WTC11 (cell line): ENCODE results near the gene PTPRN2. TPM values are rescaled to one million over a fixed set of nuclear protein-coding genes. Genes with fewer than 3 reads are reported as not detected.

Experiments used
- ATAC-seq: fragments of 200-7000 bp; cut with Tn5 transposase; 2 replicates; pipeline ENCODE4 v1.10.0; 2021; ENCODE audit warnings: mild to moderate bottlenecking, moderate library complexity
- CTCF ChIA-PET: fragments of 300-600 bp; sonication (Branson Sonifier 250); formaldehyde crosslinking; loops from one replicate; lab custom pipeline; 2021; ENCODE audit warnings: antibody characterized with exemption; lab: Charles Lee
- POLR2A ChIA-PET: fragments of 350-600 bp; sonication (Branson Sonifier 250); formaldehyde crosslinking; loops from one replicate; lab custom pipeline; 2021; ENCODE audit warnings: antibody characterized with exemption; lab: Charles Lee
- DNase-seq: peaks from one replicate; pipeline ENCODE4 v3.0.0; 2021; ENCODE audit warnings: low spot score
- H3K27ac Mint-ChIP-seq: 2 replicates; pipeline ENCODE4 v1.8.0; 2021; ENCODE audit warnings: mixed read lengths
- H3K27me3 Mint-ChIP-seq: 2 replicates; pipeline ENCODE4 v1.8.0; 2021; ENCODE audit warnings: low read depth, mild to moderate bottlenecking, moderate library complexity, mixed read lengths
- H3K36me3 Mint-ChIP-seq: 2 replicates; pipeline ENCODE4 v1.8.0; 2021; ENCODE audit warnings: mixed read lengths
- H3K4me1 Mint-ChIP-seq: 2 replicates; pipeline ENCODE4 v1.8.0; 2022; ENCODE audit warnings: mixed read lengths
- H3K4me3 Mint-ChIP-seq: 2 replicates; pipeline ENCODE4 v1.8.0; 2021; ENCODE audit warnings: mild to moderate bottlenecking, moderate library complexity, mixed read lengths
- H3K9me3 Mint-ChIP-seq: 2 replicates; pipeline ENCODE4 v1.8.0; 2021; ENCODE audit warnings: mixed read lengths
- ESRRA ChIP-seq: sonication (generic); formaldehyde crosslinking; IDR thresholded peaks from 2 replicates; pipeline ENCODE4 v1.8.1; 2022; ENCODE audit warnings: mild to moderate bottlenecking, missing genetic modification reagents, borderline replicate concordance
- FOXK1 ChIP-seq: sonication (generic); formaldehyde crosslinking; IDR thresholded peaks from 2 replicates; pipeline ENCODE4 v1.8.0; 2022; ENCODE audit warnings: mild to moderate bottlenecking, moderate library complexity, missing genetic modification reagents
- IRF2 ChIP-seq: sonication (generic); formaldehyde crosslinking; IDR thresholded peaks from 2 replicates; pipeline ENCODE4 v1.8.0; 2022; ENCODE audit warnings: low read depth, missing genetic modification reagents, borderline replicate concordance
- JAZF1 ChIP-seq: fragments of 250-450 bp; sonication (Bioruptor Pico); IDR thresholded peaks from 2 replicates; pipeline ENCODE4 v1.9.0; 2021; ENCODE audit warnings: moderate library complexity, mild to moderate bottlenecking, inconsistent platforms
- KAT7 ChIP-seq: sonication (generic); formaldehyde crosslinking; IDR thresholded peaks from 2 replicates; pipeline ENCODE4 v1.8.1; 2023; ENCODE audit warnings: missing genetic modification reagents, mild to moderate bottlenecking, borderline replicate concordance
- MAX ChIP-seq: sonication (generic); formaldehyde crosslinking; IDR thresholded peaks from 2 replicates; pipeline ENCODE4 v1.8.0; 2022; ENCODE audit warnings: mild to moderate bottlenecking, missing genetic modification reagents
- MLX ChIP-seq: sonication (generic); formaldehyde crosslinking; IDR thresholded peaks from 2 replicates; pipeline ENCODE4 v1.8.1; 2023; ENCODE audit warnings: mild to moderate bottlenecking, missing genetic modification reagents, moderate library complexity
- NFYB ChIP-seq: sonication (generic); formaldehyde crosslinking; conservative IDR thresholded peaks from 2 replicates; pipeline ENCODE4 v1.8.0; 2022; ENCODE audit warnings: low read depth, missing genetic modification reagents
- NR2C2 ChIP-seq: sonication (generic); formaldehyde crosslinking; IDR thresholded peaks from 2 replicates; pipeline ENCODE4 v1.8.0; 2022; ENCODE audit warnings: mild to moderate bottlenecking, missing genetic modification reagents
- OVOL2 ChIP-seq: fragments of 250-450 bp; sonication (Bioruptor Pico); IDR thresholded peaks from 2 replicates; pipeline ENCODE4 v1.9.0; 2021; ENCODE audit warnings: mild to moderate bottlenecking, borderline replicate concordance
- RELA ChIP-seq: sonication (generic); formaldehyde crosslinking; IDR thresholded peaks from 2 replicates; pipeline ENCODE4 v1.8.1; 2022; ENCODE audit warnings: missing genetic modification reagents, mild to moderate bottlenecking, borderline replicate concordance
- SP1 ChIP-seq: sonication (generic); formaldehyde crosslinking; conservative IDR thresholded peaks from 2 replicates; pipeline ENCODE4 v1.8.1; 2022; ENCODE audit warnings: missing genetic modification reagents
- TP53 ChIP-seq: sonication (generic); formaldehyde crosslinking; IDR thresholded peaks from 2 replicates; pipeline ENCODE4 v1.8.1; 2023; ENCODE audit warnings: mild to moderate bottlenecking, missing genetic modification reagents
- USF1 ChIP-seq: sonication (generic); formaldehyde crosslinking; IDR thresholded peaks from 2 replicates; pipeline ENCODE4 v1.8.0; 2022; ENCODE audit warnings: mild to moderate bottlenecking, missing genetic modification reagents
- ZMAT4 ChIP-seq: fragments of 250-450 bp; sonication (Bioruptor Pico); IDR thresholded peaks from 2 replicates; pipeline ENCODE4 v1.9.0; 2021; ENCODE audit warnings: mild to moderate bottlenecking
- ZNF138 ChIP-seq: sonication (generic); formaldehyde crosslinking; conservative IDR thresholded peaks from 2 replicates; pipeline ENCODE4 v1.8.1; 2022; ENCODE audit warnings: mild to moderate bottlenecking, moderate library complexity, missing genetic modification reagents
- ZNF232 ChIP-seq: sonication (generic); formaldehyde crosslinking; IDR thresholded peaks from 2 replicates; pipeline ENCODE4 v1.8.0; 2022; ENCODE audit warnings: mild to moderate bottlenecking, missing genetic modification reagents
- ZNF423 ChIP-seq: fragments of 250-450 bp; sonication (Bioruptor Pico); IDR thresholded peaks from 2 replicates; pipeline ENCODE4 v2.1.2; 2022; ENCODE audit warnings: mild to moderate bottlenecking, moderate library complexity
- ZNF512 ChIP-seq: sonication (generic); formaldehyde crosslinking; IDR thresholded peaks from 2 replicates; pipeline ENCODE4 v1.8.1; 2022; ENCODE audit warnings: missing genetic modification reagents, borderline replicate concordance
- ZNF671 ChIP-seq: fragments of 250-450 bp; sonication (Bioruptor Pico); IDR thresholded peaks from 2 replicates; pipeline ENCODE4 v1.8.0; 2021; ENCODE audit warnings: mild to moderate bottlenecking
- total RNA-seq: library from RNA; stranded (reverse); gene quantifications from 3 replicates; pipeline ENCODE4 v1.2.3, GENCODE V29; 2021
- TF ChIP-seq, protein P1 (sequence below): sonication (generic); formaldehyde crosslinking; IDR thresholded peaks from 2 replicates; pipeline ENCODE4 v1.8.1; 2022; ENCODE audit warnings: low read depth, mild to moderate bottlenecking, moderate library complexity, missing genetic modification reagents, borderline replicate concordance
- TF ChIP-seq, protein P2 (sequence below): sonication (generic); formaldehyde crosslinking; conservative IDR thresholded peaks from 2 replicates; pipeline ENCODE4 v1.8.1; 2022; ENCODE audit warnings: mild to moderate bottlenecking, missing genetic modification reagents

The PTPRN2 gene
- total RNA-seq, 1 experiment from 2014 or later: 4.7 TPM

DNA sequence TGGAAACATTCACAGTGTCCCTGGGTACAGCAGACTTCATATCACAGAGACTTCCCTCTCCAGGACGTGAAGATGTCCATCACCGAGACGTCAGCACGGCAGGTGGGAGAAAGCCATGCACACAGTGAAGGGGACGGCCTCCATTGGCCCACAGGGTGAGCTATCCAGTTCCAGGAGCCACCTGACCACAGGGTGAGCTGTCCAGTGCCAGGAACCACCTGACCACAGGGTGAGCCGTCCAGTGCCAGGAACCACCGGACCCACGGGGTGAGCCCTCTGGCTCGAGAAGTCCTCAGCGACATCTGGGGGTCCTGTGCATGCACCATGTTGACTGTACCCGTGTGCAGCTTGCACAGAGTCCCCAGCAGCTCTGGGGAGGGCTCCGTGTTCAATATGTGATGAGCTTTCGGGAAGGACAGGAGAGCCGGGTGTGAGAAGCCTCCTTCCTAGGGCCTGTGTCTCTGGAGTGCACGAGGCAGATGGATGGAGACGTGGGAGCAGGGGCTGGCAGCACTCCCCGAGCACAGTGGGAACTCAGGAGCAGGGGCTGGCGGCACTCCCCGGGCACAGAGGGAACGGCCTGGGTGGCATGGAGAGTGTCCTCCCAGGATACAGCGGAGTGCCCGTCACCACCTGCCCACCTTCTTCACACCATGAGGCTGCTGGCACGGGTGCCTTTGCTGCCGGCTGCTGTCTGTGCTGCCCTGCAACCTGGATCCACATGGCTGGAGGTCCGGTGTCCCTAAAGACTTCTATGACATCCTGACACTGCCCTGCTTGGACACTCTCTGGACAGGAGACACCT lies 634.6 kb downstream of the PTPRN2 start:
- peaks cover 18% of the 10 kb centered on the region for H3K4me1 Mint-ChIP-seq
- peaks cover 41% of the 10 kb centered on the region for H3K9me3 Mint-ChIP-seq
- DNase-seq (no peak), ATAC-seq (no peak)
- H3K36me3 Mint-ChIP-seq: peaks cover 38% of the 10 kb centered on the region
- ChIA-PET POLR2A (no interaction called here), CTCF (no interaction called here)
- H3K4me3 Mint-ChIP-seq: no peak overlapping the region
- TF ChIP-seq NFYB (CRISPR knock-in tag) (no peak), ZNF671 (CRISPR knock-in tag) (no peak), ESRRA (no peak), IRF2 (no peak), SP1 (CRISPR knock-in tag) (no peak), JAZF1 (CRISPR knock-in tag) (no peak), OVOL2 (no peak), MAX (CRISPR knock-in tag) (no peak), NR2C2 (CRISPR knock-in tag) (no peak)
- TF ChIP-seq, protein P1, sequence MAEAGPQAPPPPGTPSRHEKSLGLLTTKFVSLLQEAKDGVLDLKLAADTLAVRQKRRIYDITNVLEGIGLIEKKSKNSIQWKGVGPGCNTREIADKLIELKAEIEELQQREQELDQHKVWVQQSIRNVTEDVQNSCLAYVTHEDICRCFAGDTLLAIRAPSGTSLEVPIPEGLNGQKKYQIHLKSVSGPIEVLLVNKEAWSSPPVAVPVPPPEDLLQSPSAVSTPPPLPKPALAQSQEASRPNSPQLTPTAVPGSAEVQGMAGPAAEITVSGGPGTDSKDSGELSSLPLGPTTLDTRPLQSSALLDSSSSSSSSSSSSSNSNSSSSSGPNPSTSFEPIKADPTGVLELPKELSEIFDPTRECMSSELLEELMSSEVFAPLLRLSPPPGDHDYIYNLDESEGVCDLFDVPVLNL: no peak
- H3K27me3 Mint-ChIP-seq: no peaks in the 10 kb centered on the region; the same call in none of the 2 replicates
- H3K27ac Mint-ChIP-seq: no peak overlapping the region

DNA sequence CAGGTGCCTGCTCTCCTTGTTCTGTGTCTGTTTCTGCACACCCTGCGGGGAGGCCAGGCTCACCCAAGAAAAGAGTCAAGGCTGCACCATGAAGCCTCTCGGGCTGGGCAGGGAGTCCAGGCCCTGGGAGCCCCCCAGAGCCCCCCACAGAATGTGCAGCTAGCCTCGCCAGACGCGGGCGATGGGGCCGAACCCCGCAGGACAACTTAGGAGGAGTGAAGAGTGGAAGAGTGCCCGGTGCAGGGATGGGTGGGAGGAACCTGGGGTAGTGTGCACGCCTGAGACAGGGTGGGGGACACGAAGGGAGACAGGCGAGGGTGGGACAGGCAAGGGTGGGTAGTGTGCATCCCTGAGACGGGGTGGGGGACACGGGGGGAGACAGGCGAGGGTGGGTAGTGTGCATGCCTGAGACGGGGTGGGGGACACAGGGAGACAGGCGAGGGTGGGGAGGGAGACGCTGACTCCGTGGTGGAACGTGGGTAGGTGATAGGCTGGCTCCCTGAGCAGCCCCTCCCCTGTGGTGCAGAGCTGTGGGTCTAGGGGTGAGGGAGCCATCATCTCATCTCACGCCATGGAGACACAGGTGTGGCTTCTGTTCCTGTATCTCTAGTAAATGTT lies 635.5 kb downstream of the PTPRN2 start:
- POLR2A ChIA-PET: no interaction called here
- CTCF ChIA-PET: no interaction called here
- Mint-ChIP-seq H3K9me3 (peaks cover 43% of the 10 kb centered on the region), H3K4me1 (peaks cover 18% of the 10 kb centered on the region), H3K4me3 (no peak overlapping the region), H3K27ac (no peak overlapping the region), H3K36me3 (peaks cover 34% of the 10 kb centered on the region), H3K27me3 (no peaks in the 10 kb centered on the region; the same call in none of the 2 replicates)
- TF ChIP-seq USF1 (CRISPR knock-in tag) (no peak), RELA (CRISPR knock-in tag) (no peak), ZNF512 (no peak), TP53 (no peak), ZMAT4 (CRISPR knock-in tag) (no peak), KAT7 (no peak), FOXK1 (no peak), ZNF138 (no peak)
- ATAC-seq: no peak
- DNase-seq: no peak

DNA sequence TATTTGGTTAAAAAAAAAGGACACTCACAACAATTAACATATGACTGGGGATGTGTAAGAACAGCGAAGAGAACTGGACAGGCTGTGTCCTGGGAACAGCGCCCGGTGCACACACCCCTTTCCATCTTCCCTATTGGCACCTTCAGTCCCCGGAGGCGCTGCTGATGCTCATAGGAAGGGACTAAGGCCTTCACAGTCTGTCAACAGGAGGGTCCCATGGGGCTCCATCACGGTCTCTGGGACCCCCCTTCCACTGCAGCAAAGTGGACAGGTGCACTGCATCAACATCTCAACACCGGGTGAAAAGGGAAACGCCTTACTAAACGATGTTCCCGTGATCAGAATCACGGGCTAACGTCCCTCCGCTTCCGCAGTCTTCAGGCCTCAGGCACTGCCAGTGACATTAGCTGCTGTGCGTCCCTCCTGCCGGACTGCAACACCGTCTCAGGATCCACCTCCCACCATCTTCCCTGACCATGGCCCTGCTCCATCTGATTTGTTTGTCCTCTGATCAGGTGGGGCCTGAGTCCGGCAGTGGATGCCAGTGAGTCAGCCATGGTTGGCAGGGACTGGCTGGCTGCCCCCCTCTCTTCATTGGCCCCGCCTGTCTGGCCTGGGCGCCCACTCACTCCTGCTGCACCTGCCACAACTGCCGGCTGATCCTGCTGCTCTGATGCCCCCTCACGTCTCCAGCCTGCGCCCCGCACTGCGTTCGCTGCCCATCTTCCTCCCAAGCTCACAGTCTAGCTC lies 636.1 kb downstream of the PTPRN2 start:
- Mint-ChIP-seq H3K9me3 (peaks cover 42% of the 10 kb centered on the region), H3K27ac (no peak overlapping the region), H3K4me3 (no peak overlapping the region), H3K4me1 (peaks cover 18% of the 10 kb centered on the region), H3K27me3 (no peaks in the 10 kb centered on the region; the same call in none of the 2 replicates), H3K36me3 (peaks cover 33% of the 10 kb centered on the region)
- ATAC-seq (no peak), DNase-seq (no peak)
- POLR2A ChIA-PET: no interaction called here
- CTCF ChIA-PET: no interaction called here
- TF ChIP-seq USF1 (CRISPR knock-in tag) (no peak), MAX (CRISPR knock-in tag) (no peak), MLX (no peak), ZNF423 (CRISPR knock-in tag) (no peak), ZNF232 (CRISPR knock-in tag) (no peak), JAZF1 (CRISPR knock-in tag) (no peak), ZNF512 (no peak), OVOL2 (no peak)
- TF ChIP-seq, protein P2, sequence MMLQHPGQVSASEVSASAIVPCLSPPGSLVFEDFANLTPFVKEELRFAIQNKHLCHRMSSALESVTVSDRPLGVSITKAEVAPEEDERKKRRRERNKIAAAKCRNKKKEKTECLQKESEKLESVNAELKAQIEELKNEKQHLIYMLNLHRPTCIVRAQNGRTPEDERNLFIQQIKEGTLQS (CRISPR knock-in tag): no peak
